Midbrain (tissue), 1 donor: ENCODE data around the gene AKIRIN1.
"Not testable (repeated sequence)": the region's sequence is repeated elsewhere in the genome, so short reads cannot be mapped to it uniquely, and the experiment has no call there.

Experiments used
- DNase-seq: peaks from one replicate; lab custom pipeline; 2025; lab: John Stamatoyannopoulos, UW

Gene AKIRIN1

GRCh38 chr1:38994196-38994595 is 3.1 kb downstream of the AKIRIN1 start:
- DNase-seq = no peak

- peak; percentile 55 for DNase-seq
These were observed 6.2 kb downstream of the AKIRIN1 start for GRCh38 chr1:38997034-38997900.

GRCh38 chr1:38997901-38998190 is 6.8 kb downstream of the AKIRIN1 start:
- peak; percentile 55 for DNase-seq

DNA sequence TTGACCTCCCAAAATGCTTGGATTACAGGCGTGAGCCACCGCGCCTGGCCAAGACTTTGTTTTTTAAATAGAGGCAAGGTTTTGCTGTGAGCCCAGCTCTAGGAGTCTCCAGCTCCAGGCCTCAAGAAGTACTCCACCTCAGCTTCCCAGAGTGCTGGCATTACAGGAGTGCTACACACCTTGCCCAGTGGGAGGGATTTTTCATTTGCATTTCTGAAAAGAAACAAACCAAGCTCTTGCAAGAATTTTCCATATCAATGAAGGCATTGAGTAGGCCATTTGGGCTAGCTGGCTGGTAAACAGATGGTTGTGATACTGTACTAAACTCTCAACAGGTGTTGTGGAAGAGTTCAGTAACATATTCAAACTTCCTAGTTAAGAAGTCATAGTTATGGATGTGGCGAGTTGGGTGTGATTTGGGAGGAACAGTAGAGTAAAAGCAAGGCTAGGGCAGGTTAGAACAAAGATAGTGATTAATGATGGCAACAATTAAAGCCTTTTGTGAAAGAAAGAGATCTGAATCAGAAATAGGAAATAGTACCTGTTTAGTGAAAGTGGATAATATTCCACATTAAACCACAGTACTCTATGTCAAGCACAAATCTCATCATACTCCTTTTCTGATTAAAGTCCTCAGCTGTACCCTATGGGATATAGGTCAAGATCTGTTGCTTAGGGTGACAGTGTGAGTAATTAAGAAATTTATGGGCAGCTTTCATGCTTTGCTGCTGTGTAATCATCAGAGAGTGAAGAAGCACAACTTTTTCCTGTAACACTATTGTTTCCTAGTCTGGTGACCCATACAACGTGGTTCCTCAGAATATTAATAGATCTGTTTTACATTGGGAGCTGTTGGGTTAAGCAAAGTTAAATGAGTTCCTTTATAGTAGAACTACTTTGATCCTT is 10.7 kb downstream of the AKIRIN1 start:
- no peak for DNase-seq

- DNase-seq = no peak
These were observed 12.2 kb downstream of the AKIRIN1 start for GRCh38 chr1:39003281-39003680.

- DNase-seq = no peak
These were observed 12.7 kb downstream of the AKIRIN1 start for GRCh38 chr1:39003794-39004193.

GRCh38 chr1:39006287-39006686 is 15.2 kb downstream of the AKIRIN1 start:
- DNase-seq = no peak

GRCh38 chr1:39006726-39007645 is 15.9 kb downstream of the AKIRIN1 start:
- no peak for DNase-seq

DNA sequence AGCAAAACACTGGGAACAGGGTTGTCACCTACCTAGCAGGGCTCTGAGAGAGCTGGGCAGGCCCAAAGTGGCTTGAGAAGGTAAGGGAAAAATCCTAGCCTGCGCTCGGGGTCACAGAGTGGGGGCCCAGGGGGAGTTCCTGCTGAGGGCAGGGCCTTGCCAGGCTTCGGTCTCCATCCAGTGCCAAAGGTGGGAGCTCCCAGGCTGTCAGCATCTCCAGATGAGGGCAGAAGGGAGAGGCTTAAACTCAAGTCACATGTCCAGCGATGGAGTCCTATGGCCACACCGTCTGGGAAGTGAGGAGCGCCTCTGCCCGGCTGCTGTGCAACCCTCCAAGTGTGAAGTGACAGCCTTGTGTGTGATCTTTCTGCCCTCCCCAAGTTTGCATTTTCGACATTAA is 23.9 kb downstream of the AKIRIN1 start:
- not testable (repeated sequence) for DNase-seq

DNA sequence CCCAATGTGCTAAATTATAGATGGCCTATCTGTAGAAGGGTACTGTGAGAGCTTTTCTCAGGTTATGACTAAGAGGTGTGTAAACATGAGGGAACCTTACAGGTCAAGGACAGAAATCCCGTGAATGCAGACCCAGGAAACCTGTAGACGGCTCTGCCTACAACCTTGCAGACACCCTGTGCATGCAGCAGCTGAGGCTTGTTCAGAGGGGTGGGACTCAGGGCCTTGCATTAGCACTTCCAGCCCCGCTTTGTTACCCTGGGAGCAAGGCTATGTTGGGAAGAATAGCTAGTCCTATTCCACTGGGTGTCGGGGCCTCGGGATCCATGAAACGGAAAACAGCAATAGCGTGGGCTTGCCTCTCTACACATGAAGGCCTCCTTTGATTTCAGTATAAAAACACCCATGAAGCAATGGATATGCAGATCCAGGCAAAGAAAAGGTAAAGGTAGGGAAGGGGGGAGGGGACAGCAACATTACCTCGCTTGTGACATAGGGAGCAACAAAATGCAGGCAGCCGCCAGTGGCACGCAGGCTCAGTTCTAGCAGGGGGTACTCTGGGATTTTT is 25.6 kb downstream of the AKIRIN1 start:
- DNase-seq = no peak

- no peak for DNase-seq
These were observed 26.2 kb downstream of the AKIRIN1 start for GRCh38 chr1:39017266-39017665.

GRCh38 chr1:39020494-39020893 is 29.4 kb downstream of the AKIRIN1 start:
- not testable (repeated sequence) for DNase-seq

GRCh38 chr1:39021426-39021825 is 30.4 kb downstream of the AKIRIN1 start:
- DNase-seq = no peak

GRCh38 chr1:39023140-39023539 is 32.1 kb downstream of the AKIRIN1 start:
- no peak for DNase-seq

- DNase-seq = peak; percentile 90
These were observed 35.2 kb downstream of the AKIRIN1 start, which contains the start of gene NDUFS5 for GRCh38 chr1:39026051-39026865. NDUFS5 (plus strand) TSS chr1:39026350; CDS start chr1:39028725, 2,375 bp downstream.

DNA sequence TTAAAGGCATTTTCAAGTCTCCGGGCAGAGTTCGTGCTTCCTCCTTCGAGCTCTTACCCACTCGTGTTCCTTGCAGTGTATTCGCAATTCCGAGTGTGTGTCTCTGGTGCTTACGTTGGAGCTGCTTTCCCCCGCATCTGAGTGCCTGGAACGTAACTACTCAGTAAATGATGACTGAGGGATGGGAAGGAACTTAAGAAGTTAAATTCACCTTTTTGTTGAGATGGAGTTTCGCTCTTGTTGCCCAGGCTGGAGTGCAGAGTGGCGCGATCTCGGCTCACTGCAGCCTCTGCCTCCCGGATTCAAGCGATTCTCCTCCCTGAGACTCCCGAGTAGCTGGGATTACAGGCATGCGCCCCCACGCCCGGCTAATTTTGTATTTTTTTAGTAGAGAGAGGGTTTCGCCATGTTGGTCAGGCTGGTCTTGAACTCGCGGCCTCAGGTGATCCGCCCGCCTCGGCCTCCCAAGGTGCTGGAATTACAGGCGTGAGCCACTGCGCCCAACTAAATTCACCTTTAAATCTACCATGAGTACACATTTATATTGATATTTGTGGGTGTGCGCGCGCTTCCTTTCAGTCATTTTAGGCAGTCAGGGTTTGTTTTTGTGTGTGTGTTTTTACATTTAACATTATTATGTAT is 35.9 kb downstream of the AKIRIN1 start:
- DNase-seq = no peak

DNA sequence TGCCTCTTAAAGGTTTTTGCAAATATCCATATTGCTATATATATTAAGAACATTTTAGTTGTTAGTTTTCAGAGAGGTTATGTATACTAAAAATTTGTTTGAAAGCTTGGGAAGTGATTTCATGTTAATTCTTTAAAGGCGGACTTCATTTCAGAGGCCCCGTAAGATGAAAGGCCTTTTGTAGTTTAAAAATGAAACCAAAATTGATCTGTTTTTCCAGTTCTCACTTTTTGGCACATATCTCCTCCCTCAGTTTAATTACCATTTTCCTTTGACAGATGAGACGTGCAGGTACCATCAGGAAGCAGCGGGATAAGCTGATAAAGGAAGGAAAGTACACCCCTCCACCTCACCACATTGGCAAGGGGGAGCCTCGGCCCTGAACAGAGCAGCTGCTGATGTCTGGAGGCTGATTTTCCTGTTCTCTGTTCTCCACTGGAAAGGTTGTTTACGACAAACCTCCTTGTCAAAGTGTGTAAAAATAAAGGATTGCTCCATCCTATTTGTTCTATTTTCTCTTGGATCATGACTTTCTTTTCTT is 43.1 kb downstream of the AKIRIN1 start:
- no peak for DNase-seq

DNA sequence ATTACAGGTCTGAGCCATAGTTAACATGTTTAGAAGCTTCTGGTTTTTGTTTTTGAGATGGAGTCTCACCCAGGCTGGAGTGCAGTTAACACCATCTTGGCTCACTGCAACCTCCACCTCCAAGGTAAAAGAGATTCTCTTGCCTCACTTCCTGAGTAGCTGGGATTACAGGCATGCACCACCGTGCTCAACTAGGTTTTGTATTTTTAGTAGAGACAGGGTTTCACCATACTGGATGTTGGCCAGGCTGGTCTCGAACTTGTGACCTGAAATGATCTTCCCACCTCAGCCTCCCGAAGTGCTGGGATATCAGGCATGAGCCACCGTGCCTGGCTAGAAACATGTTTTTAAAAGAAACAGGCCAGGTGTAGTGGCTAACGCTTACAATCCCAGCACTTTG is 45.6 kb downstream of the AKIRIN1 start:
- no peak for DNase-seq

- DNase-seq = no peak
These were observed 52.4 kb downstream of the AKIRIN1 start for GRCh38 chr1:39043513-39043912.

GRCh38 chr1:39044762-39045161 is 53.7 kb downstream of the AKIRIN1 start:
- DNase-seq = no peak
